TTC549 (cell line): ENCODE measurements around the gene ZNF592.

Experiments used
- FAIRE-seq: peaks from 2 replicates; lab custom pipeline; 2012; peaks lifted over from hg19 to GRCh38; lab: Jason Lieb, UNC

Gene ZNF592

DNA sequence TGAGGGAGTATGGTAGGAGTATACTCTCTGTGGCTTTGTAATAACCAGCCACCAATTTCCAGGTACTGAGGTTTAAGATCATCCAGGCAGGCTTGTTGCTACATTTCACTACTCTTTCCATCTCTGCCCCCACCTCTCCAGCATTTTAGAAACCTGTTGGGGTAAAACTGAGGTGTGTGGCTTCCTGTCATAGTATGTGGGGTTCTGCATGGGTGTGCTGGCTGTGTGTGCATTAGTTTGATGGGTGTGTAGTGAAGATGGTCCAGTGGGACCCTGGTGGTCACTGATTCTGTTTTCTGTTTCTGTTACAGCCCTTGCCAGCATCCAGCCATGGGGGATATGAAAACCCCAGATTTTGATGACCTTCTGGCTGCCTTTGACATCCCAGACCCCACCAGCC, 34.0 kb downstream of the ZNF592 start:
- no peak for FAIRE-seq

DNA sequence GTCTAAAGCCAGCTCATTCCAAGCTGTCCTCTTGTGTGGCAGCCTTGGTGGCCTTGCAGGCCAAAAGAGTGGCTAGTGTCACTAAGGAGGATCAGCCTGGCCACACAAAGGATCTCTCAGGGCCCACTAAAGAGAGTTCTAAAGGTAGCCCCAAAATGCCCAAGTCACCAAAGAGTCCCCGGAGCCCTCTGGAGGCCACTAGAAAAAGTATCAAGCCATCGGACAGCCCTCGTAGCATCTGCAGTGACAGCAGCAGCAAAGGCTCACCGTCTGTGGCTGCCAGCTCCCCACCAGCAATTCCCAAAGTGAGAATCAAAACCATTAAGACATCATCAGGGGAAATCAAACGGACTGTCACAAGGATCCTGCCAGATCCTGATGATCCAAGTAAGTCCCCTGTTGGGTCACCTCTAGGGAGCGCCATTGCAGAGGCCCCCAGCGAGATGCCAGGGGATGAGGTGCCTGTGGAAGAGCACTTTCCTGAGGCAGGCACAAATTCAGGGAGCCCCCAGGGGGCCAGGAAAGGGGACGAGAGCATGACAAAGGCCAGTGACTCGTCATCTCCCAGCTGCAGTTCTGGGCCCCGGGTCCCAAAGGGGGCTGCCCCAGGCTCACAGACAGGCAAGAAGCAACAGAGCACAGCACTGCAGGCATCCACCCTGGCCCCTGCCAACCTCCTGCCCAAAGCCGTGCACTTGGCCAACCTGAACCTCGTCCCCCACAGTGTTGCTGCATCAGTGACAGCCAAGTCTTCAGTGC, 35.3 kb downstream of the ZNF592 start:
- FAIRE-seq: no peak

DNA sequence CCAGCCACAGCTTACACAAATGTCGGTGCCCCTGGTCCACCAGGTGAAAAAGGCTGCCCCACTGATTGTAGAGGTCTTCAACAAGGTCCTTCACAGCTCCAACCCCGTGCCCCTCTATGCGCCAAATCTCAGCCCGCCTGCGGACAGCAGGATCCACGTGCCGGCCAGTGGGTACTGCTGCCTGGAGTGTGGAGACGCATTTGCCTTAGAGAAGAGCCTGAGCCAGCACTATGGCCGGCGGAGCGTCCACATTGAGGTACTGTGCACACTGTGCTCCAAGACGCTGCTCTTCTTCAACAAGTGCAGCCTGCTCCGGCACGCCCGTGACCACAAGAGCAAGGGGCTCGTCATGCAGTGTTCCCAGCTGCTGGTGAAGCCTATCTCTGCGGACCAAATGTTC, 35.9 kb downstream of the ZNF592 start:
- FAIRE-seq: no peak

DNA sequence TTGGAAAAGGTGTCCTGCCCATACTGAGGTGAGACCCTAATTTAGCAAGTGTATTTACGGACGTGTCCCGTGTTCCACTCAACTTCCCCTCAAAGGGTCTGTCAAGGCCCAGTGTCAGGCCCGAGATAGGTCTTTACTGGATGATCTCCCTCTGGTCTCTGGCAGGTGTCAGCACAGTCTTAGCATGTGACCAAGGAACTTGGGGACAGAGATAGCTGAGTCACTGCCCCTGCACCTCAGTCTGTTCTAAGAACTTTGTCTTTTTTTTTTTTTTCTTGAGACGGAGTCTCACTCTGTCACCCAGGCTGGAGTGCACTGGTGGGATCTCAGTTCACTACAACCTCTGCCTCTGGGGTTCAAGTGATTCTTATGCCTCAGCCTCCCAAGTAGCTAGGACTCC, 36.7 kb downstream of the ZNF592 start:
- FAIRE-seq: no peak

DNA sequence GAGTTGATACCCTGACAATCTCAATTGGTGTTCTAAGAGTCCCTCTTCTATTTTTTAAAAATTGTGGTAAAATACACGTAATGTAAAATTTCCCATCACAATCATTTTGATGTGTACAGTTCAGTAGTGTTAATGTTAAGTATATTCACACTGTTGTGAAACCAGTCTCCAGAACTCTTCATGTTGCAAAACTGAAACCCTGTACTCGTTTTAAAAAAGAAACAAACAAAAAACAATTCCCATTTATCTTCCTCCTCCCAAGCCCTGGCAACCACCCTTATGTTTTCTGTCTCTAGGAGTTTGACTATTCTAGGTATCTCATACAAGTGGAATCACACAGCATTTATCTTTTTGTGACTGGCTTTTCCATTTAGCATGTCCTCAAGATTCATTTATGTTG, 40.1 kb downstream of the ZNF592 start:
- no peak for FAIRE-seq

DNA sequence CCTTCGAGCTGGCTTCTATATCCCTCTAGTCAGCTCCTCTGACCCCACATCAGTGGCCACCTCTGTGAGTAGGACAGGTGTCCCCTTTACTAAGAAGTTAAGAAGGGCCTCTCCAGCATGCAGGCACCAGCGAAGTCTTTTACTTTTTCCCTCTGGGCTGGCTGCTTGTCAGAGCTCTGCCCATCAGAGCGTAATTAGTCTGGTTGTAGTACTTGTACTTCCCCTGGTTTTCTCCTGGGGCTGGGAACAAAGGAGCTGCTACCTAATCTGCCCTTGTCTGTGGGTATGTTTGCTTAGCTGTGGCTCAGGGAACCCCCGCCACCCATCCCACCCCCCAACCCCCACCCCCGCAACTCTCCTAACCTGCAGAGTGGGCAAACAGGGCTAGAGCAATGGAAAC, 41.4 kb downstream of the ZNF592 start:
- no peak for FAIRE-seq

DNA sequence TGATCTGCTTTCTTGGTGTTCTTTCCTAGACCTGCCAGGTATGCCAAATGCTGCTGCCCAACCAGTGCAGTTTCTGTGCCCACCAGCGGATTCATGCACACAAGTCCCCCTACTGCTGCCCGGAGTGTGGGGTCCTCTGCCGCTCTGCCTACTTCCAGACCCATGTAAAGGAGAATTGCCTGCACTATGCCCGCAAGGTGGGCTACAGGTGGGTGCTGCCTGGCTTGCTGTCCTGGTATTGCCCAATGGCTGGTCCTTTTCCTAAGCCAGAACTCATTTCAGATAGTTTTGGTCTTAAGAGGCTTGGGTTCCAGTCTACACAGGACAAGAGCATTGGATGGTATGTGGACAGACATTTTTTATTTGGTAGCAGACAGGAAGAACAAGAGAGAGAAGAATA, 42.3 kb downstream of the ZNF592 start:
- no peak for FAIRE-seq

DNA sequence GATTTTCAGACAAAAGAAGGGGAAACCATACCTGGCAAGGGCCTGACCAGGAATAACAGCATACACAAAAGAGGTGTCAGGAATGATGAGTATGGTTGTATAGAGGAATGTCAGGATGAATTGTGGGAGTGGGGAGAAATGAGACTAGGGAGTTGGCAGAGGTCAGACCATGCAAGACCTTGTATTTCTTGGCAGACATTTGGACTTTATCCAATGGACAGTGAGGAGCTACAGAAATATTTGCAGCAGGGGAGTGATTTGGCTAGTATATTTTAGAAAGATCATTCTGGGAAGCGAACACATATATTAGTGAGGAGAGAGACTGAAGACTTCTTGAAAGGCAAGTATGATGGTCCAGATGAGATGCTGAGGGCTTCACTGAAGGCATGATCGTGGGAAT, 43.4 kb downstream of the ZNF592 start:
- FAIRE-seq: no peak

DNA sequence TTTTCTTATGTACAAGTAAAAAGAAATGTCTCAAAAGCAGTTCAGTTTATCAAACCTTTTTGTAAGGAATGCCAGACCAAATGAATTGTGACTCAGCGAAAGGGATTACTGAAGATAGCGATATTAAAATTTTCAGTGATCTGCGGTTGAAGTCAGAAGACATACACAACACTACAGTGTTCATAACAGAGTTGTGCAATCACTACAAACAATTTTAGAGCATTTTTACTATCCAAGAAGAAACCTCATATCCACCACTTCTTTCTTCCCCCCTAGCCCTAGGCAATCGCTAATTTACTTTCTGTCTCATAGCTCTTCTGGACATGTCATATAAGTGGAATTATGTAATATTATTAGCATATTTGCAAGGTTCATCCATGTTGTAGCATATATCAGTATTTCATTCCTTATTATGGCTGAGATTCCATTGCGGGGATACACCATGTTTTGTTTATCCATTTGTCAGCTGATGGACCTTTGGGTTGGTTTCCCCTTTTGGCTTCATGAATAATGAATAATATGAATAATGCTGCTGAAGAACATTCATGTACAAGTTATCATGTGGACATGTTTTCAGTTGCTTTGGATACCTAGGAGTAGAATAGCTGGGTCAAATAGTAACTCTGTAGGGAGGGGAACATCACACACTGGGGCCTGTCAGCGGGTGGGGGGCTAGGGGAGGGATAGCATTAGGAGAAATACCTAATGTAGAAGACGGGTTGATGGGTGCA, 45.2 kb downstream of the ZNF592 start:
- no peak for FAIRE-seq

DNA sequence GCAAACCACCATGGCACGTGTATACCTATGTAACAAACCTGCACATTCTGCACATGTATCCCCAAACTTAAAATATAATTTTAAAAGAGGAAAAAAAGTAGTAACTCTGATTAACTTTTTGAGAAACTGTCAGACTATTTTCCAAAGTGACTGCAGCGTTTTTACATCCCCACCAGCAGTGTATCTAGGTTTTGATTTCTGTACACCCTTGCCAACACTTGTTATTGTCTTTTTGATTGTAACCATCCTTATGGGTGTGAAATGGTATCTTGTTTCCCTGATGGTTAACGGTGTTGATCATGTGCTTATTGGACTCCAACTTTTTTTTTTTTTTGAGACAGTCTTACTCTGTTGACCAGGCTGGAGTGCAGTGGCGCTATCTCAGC, 45.8 kb downstream of the ZNF592 start:
- FAIRE-seq: no peak

DNA sequence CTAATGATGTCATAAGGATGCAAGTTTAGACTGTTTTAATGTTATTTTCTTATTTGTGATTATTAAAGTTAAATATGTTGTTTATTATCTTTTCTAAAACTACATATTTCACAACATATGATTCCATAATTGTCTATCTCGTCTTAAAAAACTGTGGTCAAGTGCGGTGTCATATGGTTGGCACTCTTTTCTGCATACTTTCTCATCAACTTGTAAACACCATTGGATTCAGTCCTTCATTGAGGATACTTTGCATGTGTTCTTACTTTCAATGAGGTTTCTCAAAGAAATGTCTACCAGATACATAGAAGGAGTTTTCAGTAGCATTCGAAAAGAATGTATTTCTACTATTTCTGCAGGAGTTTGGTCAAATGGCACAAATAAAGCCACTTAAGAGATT, 46.8 kb downstream of the ZNF592 start:
- no peak for FAIRE-seq

DNA sequence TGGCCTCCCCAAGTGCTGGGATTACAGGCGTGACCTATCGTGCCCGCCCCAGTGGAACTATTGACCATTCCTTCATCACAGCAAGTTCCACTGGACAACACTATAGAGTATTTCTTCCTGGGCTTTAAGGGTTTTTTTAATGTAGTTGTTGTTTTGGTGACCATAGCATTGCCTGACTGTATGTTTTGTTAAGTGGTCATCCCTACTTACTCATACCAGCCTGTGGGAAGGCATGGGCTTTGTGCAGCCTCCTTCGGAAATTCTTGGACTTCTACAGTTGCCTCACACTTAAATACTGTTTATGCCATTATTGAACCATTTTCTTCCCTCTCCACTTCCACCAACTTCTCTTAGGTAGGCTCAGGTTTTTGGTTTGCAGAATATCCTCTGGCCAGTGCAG, 48.8 kb downstream of the ZNF592 start:
- no peak for FAIRE-seq

DNA sequence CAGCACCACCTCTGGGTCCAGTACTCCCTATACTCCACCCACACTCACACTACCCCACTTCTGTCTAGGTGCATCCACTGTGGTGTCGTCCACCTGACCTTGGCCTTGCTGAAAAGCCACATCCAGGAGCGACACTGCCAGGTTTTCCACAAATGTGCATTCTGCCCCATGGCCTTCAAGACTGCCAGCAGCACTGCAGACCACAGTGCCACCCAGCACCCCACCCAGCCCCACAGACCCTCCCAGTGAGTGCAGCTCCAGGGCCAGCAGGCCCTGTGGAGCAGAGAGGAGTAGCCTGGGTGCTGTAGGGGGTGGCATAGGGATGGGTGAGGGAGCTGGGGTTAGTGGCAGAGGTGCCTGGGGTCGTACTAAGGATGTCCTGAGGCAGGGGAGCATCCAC, 49.4 kb downstream of the ZNF592 start:
- FAIRE-seq: no peak

DNA sequence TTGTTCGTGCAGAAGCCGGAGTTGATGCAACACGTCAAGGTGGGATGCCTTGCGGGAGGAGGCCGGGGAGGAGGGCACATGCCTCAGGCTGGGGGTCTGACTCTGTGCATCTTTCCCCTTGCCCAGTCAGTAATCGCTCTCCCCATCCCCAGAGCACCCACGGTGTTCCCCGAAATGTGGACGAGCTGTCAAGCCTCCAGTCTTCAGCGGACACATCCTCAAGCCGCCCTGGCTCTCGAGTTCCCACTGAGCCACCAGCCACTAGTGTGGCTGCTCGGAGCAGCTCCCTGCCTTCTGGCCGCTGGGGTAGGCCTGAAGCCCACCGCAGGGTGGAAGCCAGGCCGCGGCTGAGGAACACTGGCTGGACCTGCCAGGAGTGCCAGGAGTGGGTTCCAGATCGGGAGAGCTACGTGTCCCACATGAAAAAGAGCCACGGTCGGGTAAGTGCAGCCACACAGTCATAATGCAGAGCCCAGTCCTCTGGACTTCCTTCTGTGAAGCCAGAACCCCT, 50.1 kb downstream of the ZNF592 start:
- no peak for FAIRE-seq

DNA sequence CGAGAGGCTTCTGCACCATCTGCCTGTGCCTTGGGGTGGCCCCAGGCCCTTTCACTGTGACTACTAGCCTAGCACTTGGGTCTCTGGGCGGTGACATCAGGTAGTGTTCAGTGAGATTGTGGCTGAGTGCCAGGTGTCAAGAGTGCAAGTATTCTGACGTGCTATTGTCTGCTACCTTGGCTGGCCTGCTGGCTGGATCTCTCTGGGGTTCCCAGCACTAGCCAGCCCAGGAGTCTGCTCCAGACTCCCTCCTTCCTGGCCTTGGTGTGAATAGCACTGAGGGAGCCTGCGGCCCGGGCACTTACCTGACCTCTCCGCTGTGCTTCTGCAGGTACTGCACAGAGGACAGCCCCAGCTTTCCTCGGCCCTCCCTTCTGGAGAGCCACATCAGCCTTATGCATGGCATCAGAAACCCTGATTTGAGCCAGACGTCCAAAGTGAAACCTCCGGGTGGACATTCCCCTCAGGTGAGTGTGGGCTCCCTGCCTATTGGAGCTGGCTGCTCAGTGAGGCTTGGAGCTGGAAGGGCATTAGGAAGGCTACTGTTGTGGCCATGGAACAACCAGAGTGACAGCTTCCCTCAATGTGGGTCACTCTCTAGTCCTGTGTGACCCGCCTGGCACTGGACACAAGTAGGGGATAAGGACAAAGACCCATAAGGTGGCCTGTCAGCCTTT, 51.3 kb downstream of the ZNF592 start:
- no peak for FAIRE-seq

DNA sequence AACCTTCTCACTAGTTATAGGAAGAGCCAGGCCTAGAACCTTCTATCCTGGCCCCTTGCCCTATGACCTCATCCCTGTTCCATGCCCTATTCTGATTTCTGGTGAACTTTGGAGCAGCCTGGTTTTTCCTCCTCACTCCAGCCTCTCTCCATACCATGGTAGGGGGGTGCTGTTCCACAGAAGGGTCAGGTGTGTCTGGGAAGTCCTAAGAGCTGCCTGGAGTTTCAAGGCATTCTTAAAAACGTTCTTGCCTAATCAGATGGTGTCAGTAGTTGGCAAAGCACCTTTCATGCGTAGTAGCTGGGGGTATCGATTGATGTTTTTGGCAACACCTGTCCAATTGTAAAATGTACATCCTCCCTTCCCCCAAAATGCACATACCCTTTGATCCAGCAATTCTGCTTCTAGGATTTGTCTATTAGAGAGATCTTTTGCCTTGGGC, 52.0 kb downstream of the ZNF592 start:
- no peak for FAIRE-seq

DNA sequence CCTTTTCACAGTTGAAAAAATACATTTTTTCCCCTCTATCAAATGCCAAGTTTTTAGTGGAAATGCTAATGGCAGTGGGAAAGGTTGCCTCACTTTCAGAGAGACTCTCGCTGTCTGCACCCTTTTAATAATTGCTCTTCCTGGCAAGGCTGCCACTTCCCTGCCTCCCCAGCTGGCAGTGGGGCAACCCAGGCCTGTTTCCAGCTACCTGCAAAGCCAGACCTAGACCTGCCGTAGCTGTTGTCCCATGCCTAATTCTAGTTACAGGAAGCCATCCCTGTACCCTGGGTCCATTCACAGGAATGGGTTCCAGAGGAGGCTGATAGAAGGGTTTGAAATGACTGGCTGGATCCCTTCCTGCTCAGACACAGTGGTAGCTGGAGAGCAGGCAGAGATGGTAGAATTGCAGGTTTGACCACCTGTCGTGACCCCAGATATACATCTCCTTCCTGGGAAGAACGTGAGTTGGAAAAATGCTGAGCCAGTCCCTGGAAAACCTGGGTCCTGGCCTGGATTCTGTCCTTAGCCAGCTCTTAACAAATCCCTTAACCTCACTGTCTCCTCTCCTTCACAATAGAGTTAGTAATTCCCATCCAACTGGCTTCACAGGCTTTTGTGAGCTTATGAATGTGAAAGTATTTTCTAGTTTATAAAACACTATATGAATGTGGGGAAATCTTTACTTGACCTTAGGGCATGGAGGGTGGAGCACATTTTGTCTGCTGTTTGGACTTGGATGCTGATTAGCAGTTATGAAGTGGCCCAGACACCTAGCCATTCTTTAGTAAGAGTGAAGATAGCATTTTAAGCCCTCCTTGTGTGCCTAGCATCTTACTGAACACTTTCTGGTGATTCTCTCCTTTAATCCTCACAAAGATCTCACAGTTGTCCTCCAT, 55.9 kb downstream of the ZNF592 start:
- FAIRE-seq: no peak

DNA sequence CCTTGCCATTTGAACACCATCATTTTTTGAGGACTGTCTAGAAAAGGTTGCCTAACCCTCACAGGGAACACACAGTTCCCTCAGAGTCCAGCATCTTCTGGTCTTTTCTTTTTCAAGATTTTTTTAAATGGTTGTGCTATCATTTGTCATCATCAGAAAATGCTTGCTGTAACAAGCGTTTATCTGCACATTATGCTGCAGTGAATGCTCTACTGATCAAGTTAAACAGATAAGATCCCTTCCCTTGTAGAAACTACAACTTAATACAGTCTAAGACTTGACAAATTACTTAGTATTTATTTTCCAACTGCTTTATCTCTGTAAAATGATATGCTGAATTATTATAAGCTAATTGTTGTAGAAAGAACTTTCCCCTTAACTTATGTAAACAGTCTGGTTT, 56.8 kb downstream of the ZNF592 start:
- FAIRE-seq: no peak

DNA sequence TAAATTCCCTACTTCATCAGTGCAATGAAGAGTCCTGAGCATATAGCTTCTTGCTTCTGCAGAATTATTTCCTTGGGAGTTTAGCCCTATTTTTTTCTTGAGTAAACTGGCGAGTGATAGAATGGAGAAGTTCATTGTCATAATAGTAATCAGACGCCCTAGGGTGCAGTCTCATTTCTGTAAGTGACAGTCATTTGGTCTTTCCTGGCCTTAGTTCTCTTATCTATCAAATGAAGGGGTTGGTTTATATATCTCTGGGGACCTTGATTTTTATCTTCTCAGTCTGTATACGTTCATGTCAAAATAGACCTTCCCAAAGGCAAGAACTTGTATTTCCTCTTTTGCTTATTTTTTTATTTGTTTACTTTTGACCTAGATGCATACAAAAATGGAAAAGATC, 58.8 kb downstream of the ZNF592 start:
- no peak for FAIRE-seq

DNA sequence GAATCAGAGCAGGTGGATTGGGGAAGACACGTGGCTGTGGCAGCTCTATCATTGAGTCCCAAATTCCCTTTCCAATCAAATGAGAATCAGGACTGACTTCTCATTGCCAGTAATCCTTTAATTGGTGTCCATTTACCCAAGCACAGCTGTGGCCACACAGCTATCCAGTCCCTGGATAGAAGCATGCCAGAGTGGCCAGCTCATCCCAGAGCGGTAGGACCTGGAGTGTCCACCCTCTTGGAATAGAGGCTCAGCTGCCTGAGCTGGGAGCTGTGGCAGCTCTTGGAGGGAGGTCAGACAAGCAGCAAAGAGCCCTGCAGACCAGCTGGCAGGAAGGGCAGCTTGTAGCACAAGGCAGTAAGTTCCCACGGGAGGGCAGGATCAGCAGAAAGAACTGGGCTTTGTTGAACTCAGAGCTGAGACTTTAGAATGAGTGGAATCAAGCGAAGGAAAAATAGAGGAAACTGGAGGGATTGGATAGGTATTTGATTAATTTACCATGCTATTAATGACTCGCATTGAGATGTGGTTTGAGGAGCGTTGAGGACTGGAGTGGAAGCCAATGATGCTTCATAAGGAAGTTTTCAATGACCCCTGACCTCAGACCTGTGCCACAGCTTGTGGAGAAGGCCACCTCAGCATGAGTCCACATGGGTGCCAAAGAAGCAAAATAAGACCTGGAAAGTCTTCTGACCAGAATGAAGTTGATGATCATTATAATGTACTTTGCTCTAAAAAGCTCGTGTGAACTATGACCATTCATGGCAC, 61.9 kb downstream of the ZNF592 start:
- FAIRE-seq: no peak

DNA sequence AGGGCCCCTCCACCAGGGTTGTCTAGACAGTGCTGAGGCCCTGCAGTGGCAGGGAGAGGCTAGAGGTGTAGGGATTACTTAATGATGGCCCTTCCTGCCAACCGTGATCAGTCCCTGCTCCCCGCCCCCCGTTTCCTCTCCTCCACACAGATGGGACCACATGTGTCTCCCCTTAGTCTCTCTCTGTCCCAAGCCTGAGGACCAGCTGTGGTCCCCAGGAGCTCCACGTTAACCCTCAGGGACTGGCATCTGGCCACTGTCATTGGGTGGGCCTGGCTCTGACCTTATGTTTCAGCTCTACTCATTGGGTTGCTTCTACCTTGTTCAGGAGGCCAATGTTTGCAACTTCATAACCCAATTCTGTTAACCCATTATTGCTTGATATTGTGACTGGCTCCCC, 62.8 kb downstream of the ZNF592 start:
- no peak for FAIRE-seq
